PFSK-1 (cell line): ENCODE results near the gene TGM2.

ENCODE experiments used
- SIN3A ChIP-seq: IDR thresholded peaks from 2 replicates; pipeline ENCODE4 v1.6.1; 2012; ENCODE audit warnings: mild to moderate bottlenecking, low read length, moderate library complexity, borderline replicate concordance; ENCODE audit not compliant: insufficient read depth
- TAF1 ChIP-seq: IDR thresholded peaks from 2 replicates; pipeline ENCODE4 v1.6.1; 2012; ENCODE audit warnings: low read length, control low read depth, borderline replicate concordance; ENCODE audit not compliant: insufficient read depth

DNA sequence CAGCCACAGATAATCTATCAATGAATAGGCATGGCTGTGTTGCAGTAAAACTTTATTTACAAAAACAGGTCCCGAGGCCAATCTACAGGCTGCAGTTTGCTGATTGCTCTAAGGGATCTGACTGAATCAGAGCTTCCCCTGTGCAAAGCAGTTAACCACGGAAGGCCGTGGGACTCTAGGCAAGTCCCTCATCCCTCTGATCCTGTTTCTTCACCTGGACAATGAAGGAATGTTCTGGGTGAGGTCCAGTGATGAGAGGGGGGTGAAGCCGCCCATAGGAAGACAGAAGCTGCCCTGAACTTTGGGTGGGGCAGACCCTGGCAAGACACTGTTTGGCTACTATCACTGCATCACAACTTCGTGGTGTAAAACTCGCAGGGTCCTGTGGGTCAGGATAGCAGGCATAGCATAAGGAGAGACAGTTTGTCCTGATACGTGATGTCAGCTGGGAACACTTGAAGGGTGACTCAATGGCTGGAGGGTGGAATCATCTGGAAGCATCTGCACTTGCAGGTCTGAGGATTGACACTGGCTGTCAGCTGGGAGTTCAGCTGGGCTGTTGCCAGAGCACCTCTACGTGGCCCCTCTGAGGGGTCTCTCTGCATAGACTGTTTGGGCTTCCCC is 33.3 kb upstream of the TGM2 start:
- TF ChIP-seq SIN3A (no peak), TAF1 (no peak)
